ENCODE results near the gene JAZF1. TPM values are rescaled to one million over a fixed set of nuclear protein-coding genes. Genes with fewer than 3 reads are reported as not detected.

The JAZF1 gene
- total and polyA plus RNA-seq, 2 of the 8 experiments (the other 6 are each of a cell fraction or from before 2014, with no cell fraction given) = 2.6 to 21.8 TPM

DNA sequence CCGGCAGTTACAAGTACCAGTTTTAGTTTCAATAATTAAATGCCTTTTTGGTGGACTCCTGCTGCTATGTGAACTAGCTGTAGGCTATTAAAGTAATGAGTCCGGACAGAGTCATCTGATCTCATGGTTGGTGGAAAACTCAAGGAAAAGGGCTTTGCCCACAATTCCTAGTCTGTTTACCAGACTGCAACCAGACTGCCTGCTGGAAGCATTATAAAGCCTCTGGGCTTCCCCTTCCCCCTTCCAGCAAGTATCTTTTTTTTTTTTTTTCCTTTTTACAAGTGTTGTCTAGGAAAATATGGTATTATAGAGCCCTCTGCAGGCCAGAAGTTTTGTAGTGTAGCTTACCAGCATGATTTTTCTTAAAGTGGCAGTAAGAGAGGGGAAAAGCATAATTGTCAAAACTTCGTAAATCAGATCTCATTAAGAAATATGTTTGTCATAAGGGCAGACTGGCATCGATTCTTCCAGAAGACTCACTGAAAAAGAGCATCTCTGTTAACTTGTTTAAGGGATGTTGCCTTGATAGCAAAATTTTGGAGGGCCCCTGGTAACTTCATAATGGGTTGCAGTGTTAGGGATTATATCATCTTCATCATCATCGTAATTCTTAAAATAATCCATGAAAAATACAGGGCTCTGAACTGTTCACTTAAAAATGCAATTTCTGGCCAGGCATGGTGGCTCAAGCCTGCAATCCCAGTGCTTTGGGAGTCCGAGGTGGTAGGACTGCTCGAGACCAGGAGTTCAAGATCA is 259.3 kb downstream of the JAZF1 start:
- H3K9ac ChIP-seq (replicated peaks in 1 of 4; ENCODE audit: extremely low read depth in 1 of 4, low read depth in 3 of 4, low read length in 3 of 4) = no peak overlapping the region; a peak in 1 of 7 replicates
- H3K79me2 ChIP-seq (ENCODE audit: control insufficient read depth in 1 of 2, insufficient read depth in 2 of 2, low read length in 2 of 2) = no peaks in the 10 kb centered on the region
- ChIA-PET POLR2A (ENCODE audit: partially characterized antibody) (interaction anchor here (1.2 kb wide), 1 partner anchor 108 kb away, joined by 3 read pairs; no protein-coding TSS in a partner anchor), CTCF (ENCODE audit: partially characterized antibody) (interaction anchor here (0.7 to 7.8 kb wide), 26 partner anchors 12 to 725 kb away, joined by 3 to 50 read pairs (median 4); partner anchors contain the start of gene TAX1BP1)
- DNase-seq (ENCODE audit: low read depth in 1 of 2, low spot score in 2 of 2) (peak in 1 of 2 experiments; percentile 41), FAIRE-seq (peak; percentile 52)
- WGBS, 2 experiments (ENCODE audit: extremely low coverage in 1 of 2, insufficient coverage in 1 of 2, insufficient read length in 1 of 2, insufficient replicate concordance in 2 of 2, low coverage in 1 of 2, low lambda C conversion rate in 2 of 2, missing lambda C conversion rate in 1 of 2) = 78% methylated on average over 7 of the region's 7 CpGs; no CpG with 5 or more reads in 1 of the 2 experiments
- peak; percentile 47 for TF ChIP-seq ASH2L (IDR thresholded peaks at IDR 0.05; ENCODE audit: low read length)
- no peak for TF ChIP-seq CTBP2 (IDR thresholded peaks at IDR 0.05; ENCODE audit: borderline replicate concordance, insufficient read depth, insufficient read length, low read length)
- no peak for TF ChIP-seq JUN (IDR thresholded peaks at IDR 0.05; ENCODE audit: low read depth, low read length)
- TF ChIP-seq, protein P1, sequence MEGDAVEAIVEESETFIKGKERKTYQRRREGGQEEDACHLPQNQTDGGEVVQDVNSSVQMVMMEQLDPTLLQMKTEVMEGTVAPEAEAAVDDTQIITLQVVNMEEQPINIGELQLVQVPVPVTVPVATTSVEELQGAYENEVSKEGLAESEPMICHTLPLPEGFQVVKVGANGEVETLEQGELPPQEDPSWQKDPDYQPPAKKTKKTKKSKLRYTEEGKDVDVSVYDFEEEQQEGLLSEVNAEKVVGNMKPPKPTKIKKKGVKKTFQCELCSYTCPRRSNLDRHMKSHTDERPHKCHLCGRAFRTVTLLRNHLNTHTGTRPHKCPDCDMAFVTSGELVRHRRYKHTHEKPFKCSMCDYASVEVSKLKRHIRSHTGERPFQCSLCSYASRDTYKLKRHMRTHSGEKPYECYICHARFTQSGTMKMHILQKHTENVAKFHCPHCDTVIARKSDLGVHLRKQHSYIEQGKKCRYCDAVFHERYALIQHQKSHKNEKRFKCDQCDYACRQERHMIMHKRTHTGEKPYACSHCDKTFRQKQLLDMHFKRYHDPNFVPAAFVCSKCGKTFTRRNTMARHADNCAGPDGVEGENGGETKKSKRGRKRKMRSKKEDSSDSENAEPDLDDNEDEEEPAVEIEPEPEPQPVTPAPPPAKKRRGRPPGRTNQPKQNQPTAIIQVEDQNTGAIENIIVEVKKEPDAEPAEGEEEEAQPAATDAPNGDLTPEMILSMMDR (IDR thresholded peaks at IDR 0.05; ENCODE audit: control extremely low read depth in 1 of 3, insufficient read depth in 1 of 3, low read depth in 1 of 3, low read length in 3 of 3) = peak in 2 of 3 experiments; percentile 37 to 40; a peak in 2 of 4 replicates
- TF ChIP-seq RAD21 (IDR thresholded peaks at IDR 0.05 in 1 of 2, conservative IDR thresholded peaks at IDR 0.05 in 1 of 2; ENCODE audit: low read depth in 2 of 2, low read length in 2 of 2) = peak; percentile 77 to 82
- no peak overlapping the region for H3K4me2 ChIP-seq (ENCODE audit: insufficient read depth in 1 of 2, low read depth in 2 of 2, low read length in 2 of 2)
- H2BK15ac ChIP-seq (ENCODE audit: low read length) = no peak overlapping the region
- H4K91ac ChIP-seq (replicated peaks; ENCODE audit: insufficient read length, low read length) = no peak overlapping the region
- no peak overlapping the region for H3K4ac ChIP-seq (replicated peaks; ENCODE audit: insufficient read length, low read depth, low read length)
- no peak overlapping the region for H3K14ac ChIP-seq (ENCODE audit: insufficient read length)
- no peak overlapping the region for H2AFZ ChIP-seq (ENCODE audit: low read length)
- H3K79me1 ChIP-seq (ENCODE audit: low read depth, low read length) = no peaks in the 10 kb centered on the region; the same call in 1 of the 2 replicates
- no peaks in the 10 kb centered on the region for H4K20me1 ChIP-seq (replicated peaks in 1 of 2; ENCODE audit: control insufficient read depth in 1 of 2, insufficient read depth in 2 of 2, low read length in 2 of 2)
- H2BK20ac ChIP-seq (ENCODE audit: low read length) = no peak overlapping the region
- peaks cover 0 to 10% (median 7%) of the 10 kb centered on the region in 4 experiments; a peak in 5 of 7 replicates for H3K4me1 ChIP-seq (replicated peaks in 1 of 4; ENCODE audit: control insufficient read depth in 3 of 4, insufficient read depth in 4 of 4, low read length in 3 of 4)
- no peak overlapping the region for H2BK5ac ChIP-seq (ENCODE audit: low read depth, low read length)
- peaks cover 0 to 3% of the 10 kb centered on the region in 2 experiments; a peak in 1 of 4 replicates for H3K9me3 ChIP-seq (ENCODE audit: insufficient read depth in 2 of 2, low read depth in 1 of 2, low read length in 1 of 2)
- H4K5ac ChIP-seq (ENCODE audit: insufficient read length, low read depth, low read length) = no peak overlapping the region
- no peak overlapping the region for H3K4me3 ChIP-seq (ENCODE audit: extremely low read depth in 1 of 4, insufficient read depth in 2 of 4, low read depth in 3 of 4, low read length in 4 of 4)
- H2AK5ac ChIP-seq (ENCODE audit: low read depth, low read length) = no peak overlapping the region
- no peak overlapping the region for H3K27ac ChIP-seq (ENCODE audit: low read depth, low read length)
- H3K23me2 ChIP-seq (ENCODE audit: low read depth, low read length) = no peaks in the 10 kb centered on the region
- no peak overlapping the region for H3K18ac ChIP-seq (ENCODE audit: extremely low read depth, low read length)
- H3K36me3 ChIP-seq (ENCODE audit: control insufficient read depth in 2 of 4, insufficient read depth in 4 of 4, low read length in 3 of 4) = no peaks in the 10 kb centered on the region
- no peak overlapping the region for H2BK12ac ChIP-seq (ENCODE audit: low read depth, low read length)
- H3K56ac ChIP-seq (replicated peaks; ENCODE audit: insufficient read length, low read depth, low read length) = no peak overlapping the region
- no peak overlapping the region for H4K8ac ChIP-seq (ENCODE audit: extremely low read depth, insufficient read depth, low read length)
- no peaks in the 10 kb centered on the region for H3K27me3 ChIP-seq (replicated peaks in 1 of 4; ENCODE audit: control insufficient read depth in 3 of 4, extremely low read depth in 1 of 4, insufficient read depth in 3 of 4, low read length in 3 of 4)
- no peak overlapping the region for H3K23ac ChIP-seq (ENCODE audit: insufficient read length)
- no peak overlapping the region for H2BK120ac ChIP-seq (replicated peaks; ENCODE audit: low read depth, low read length)

Measured in H1 (cell line).